A673 (cell line): ENCODE results near the gene FAM228A. TPM values are rescaled to one million over a fixed set of nuclear protein-coding genes. Genes with fewer than 3 reads are reported as not detected.

Experiments
- BruUV-seq: library from RNA; stranded (reverse); fragments of 400-500 nt; replicated peaks from 2 replicates; lab custom pipeline; 2021; lab: Mats Ljungman, UMichigan
- CTCF ChIA-PET: fragments of 300-600 bp; sonication (Branson Sonifier 250); formaldehyde crosslinking; loops from one replicate; lab custom pipeline; 2022; ENCODE audit warnings: antibody characterized with exemption; lab: Charles Lee
- POLR2A ChIA-PET: fragments of 300-600 bp; sonication (Branson Sonifier 250); formaldehyde crosslinking; loops from one replicate; lab custom pipeline; 2022; ENCODE audit warnings: antibody characterized with exemption; ENCODE audit not compliant: low non-redundant PET; lab: Charles Lee
- DNase-seq: peaks from one replicate; pipeline ENCODE4 v3.0.0-alpha.2; 2015; ENCODE audit warnings: low spot score
- H3K27ac ChIP-seq: fragments of 200-600 bp; sonication (generic); 2 replicates; pipeline ENCODE4 v1.5.1; 2016; ENCODE audit warnings: mixed run types, low read depth, mild to moderate bottlenecking, mixed read lengths, antibody characterized with exemption, low read length; ENCODE audit not compliant: poor library complexity, severe bottlenecking
- H3K27me3 ChIP-seq: fragments of 200-600 bp; sonication (generic); replicated peaks from 2 replicates; pipeline ENCODE4 v1.6.1; 2017; ENCODE audit warnings: mixed run types, low read depth, mild to moderate bottlenecking, mixed read lengths, antibody characterized with exemption, low read length; ENCODE audit not compliant: insufficient read depth, poor library complexity
- H3K36me3 ChIP-seq: fragments of 200-600 bp; sonication (generic); 2 replicates; pipeline ENCODE4 v1.6.1; 2016; ENCODE audit warnings: mixed run types, mild to moderate bottlenecking, mixed read lengths, antibody characterized with exemption, low read length; ENCODE audit not compliant: insufficient read depth, poor library complexity, severe bottlenecking
- H3K4me1 ChIP-seq: fragments of 200-600 bp; sonication (generic); 2 replicates; pipeline ENCODE4 v1.6.1; 2017; ENCODE audit warnings: mixed run types, mild to moderate bottlenecking, mixed read lengths, antibody characterized with exemption, low read length; ENCODE audit not compliant: insufficient read depth, poor library complexity, severe bottlenecking
- H3K4me3 ChIP-seq: fragments of 200-600 bp; sonication (generic); 2 replicates; pipeline ENCODE4 v1.5.1; 2016; ENCODE audit warnings: low read depth, mixed run types, mild to moderate bottlenecking, mixed read lengths, low read length; ENCODE audit not compliant: poor library complexity, severe bottlenecking
- H3K9me3 ChIP-seq: fragments of 200-600 bp; sonication (generic); 2 replicates; pipeline ENCODE4 v1.6.1; 2016; ENCODE audit warnings: mixed run types, low read depth, mild to moderate bottlenecking, mixed read lengths, antibody characterized with exemption, low read length; ENCODE audit not compliant: poor library complexity, severe bottlenecking
- CTCF ChIP-seq: fragments of 300-800, 200-600 bp; sonication (generic); conservative IDR thresholded peaks from 2 replicates; pipeline ENCODE4 v1.5.1; 2017; ENCODE audit warnings: low read depth, mild to moderate bottlenecking, antibody characterized with exemption, low read length, moderate library complexity, mixed read lengths
- EZH2 ChIP-seq: fragments of 200-600 bp; sonication (generic); IDR thresholded peaks from 2 replicates; pipeline ENCODE4 v1.6.1; 2017; ENCODE audit warnings: borderline replicate concordance, low read depth, mild to moderate bottlenecking, mixed read lengths, antibody characterized with exemption, low read length; ENCODE audit not compliant: poor library complexity, severe bottlenecking
- intact Hi-C: fragments of 100-400 bp; cut with micrococcal nuclease; formaldehyde crosslinking; loops from one replicate; pipeline ENCODE4 v1.10.0; 2022; ENCODE audit not compliant: unreplicated experiment
- total RNA-seq: library from RNA; stranded (reverse); gene quantifications from 2 replicates; pipeline ENCODE4 v1.2.3, GENCODE V29; 2021

The FAM228A gene
- total RNA-seq, 1 experiment from 2014 or later = not detected

- Histone ChIP-seq H3K27ac (no peak overlapping the region), H3K27me3 (no peaks in the 10 kb centered on the region), H3K4me1 (no peaks in the 10 kb centered on the region), H3K36me3 (no peaks in the 10 kb centered on the region), H3K4me3 (no peak overlapping the region), H3K9me3 (no peaks in the 10 kb centered on the region)
- ChIA-PET POLR2A (no interaction called here), CTCF (interaction anchor here (0.5 to 1.0 kb wide), 3 partner anchors 237 to 340 kb away, joined by 3 to 5 read pairs (median 5); partner anchors contain the start of gene ATAD2B)
- no TSS peak for BruUV-seq
- peak; percentile 30 for DNase-seq
- intact Hi-C loops = loop anchor here (10.0 kb wide), 1 partner anchor 340 kb away; no protein-coding TSS in a partner anchor
- TF ChIP-seq EZH2 (no peak), CTCF (peak; percentile 83)
These were observed 10.4 kb upstream of the FAM228A start for GRCh38 chr2:24164416-24164973.

GRCh38 chr2:24169023-24169422, 5.8 kb upstream of the FAM228A start:
- Histone ChIP-seq H3K27me3 (no peaks in the 10 kb centered on the region), H3K4me3 (no peak overlapping the region), H3K36me3 (no peaks in the 10 kb centered on the region), H3K9me3 (no peaks in the 10 kb centered on the region), H3K4me1 (no peaks in the 10 kb centered on the region), H3K27ac (no peak overlapping the region)
- no TSS peak for BruUV-seq
- ChIA-PET CTCF (no interaction called here), POLR2A (no interaction called here)
- DNase-seq = no peak
- TF ChIP-seq EZH2 (no peak), CTCF (no peak)
- intact Hi-C loops = loop anchor here (10.0 kb wide), 1 partner anchor 344 kb away; no protein-coding TSS in a partner anchor

- Histone ChIP-seq H3K27me3 (no peaks in the 10 kb centered on the region), H3K4me1 (no peaks in the 10 kb centered on the region), H3K9me3 (no peaks in the 10 kb centered on the region), H3K27ac (no peak overlapping the region), H3K4me3 (no peak overlapping the region), H3K36me3 (no peaks in the 10 kb centered on the region)
- BruUV-seq = no TSS peak
- ChIA-PET POLR2A (no interaction called here), CTCF (no interaction called here)
- no peak for DNase-seq
- intact Hi-C loops = no loop called here
- no peak for TF ChIP-seq EZH2
- TF ChIP-seq CTCF = no peak
These were observed 856 bp downstream of the FAM228A start for GRCh38 chr2:24175631-24176187.
